ENCODE measurements around the gene TFRC. TPM values are rescaled to one million over a fixed set of nuclear protein-coding genes. Genes with fewer than 3 reads are reported as not detected.
"Not testable (repeated sequence)": the region's sequence is repeated elsewhere in the genome, so short reads cannot be mapped to it uniquely, and the experiment has no call there.

Gene TFRC
- total RNA-seq, 1 donor from 2014 or later, result 113 TPM

GRCh38 chr3:196087906-196088305 lies 6.0 kb upstream of the TFRC start:
- FAIRE-seq (no peak), DNase-seq (ENCODE audit: low spot score in 2 of 2) (no peak)

- no peak for FAIRE-seq
- peak; percentile 22 to 33 for DNase-seq (ENCODE audit: low spot score in 2 of 2)
Measured at GRCh38 chr3:196082619-196082971, 705 bp upstream of the TFRC start.

- peak; percentile 59 to 64 for DNase-seq (ENCODE audit: low spot score in 2 of 2)
- FAIRE-seq, result no peak
Measured at GRCh38 chr3:196081002-196081833, 672 bp downstream of the TFRC start.

- FAIRE-seq; DNase-seq (ENCODE audit: low spot score in 2 of 2): not testable (repeated sequence)
Measured at GRCh38 chr3:196080101-196080846, 1.6 kb downstream of the TFRC start.

- no peak for DNase-seq (ENCODE audit: low spot score in 2 of 2)
- FAIRE-seq, result no peak
Measured at GRCh38 chr3:196079682-196080081, 2.2 kb downstream of the TFRC start.

- DNase-seq (ENCODE audit: low spot score in 2 of 2), result no peak
- FAIRE-seq, result no peak
Measured at GRCh38 chr3:196075013-196075412, 6.9 kb downstream of the TFRC start.

GRCh38 chr3:196073255-196073753 lies 8.6 kb downstream of the TFRC start:
- DNase-seq (ENCODE audit: low spot score in 2 of 2) (peak; percentile 39 to 46), FAIRE-seq (no peak)

GRCh38 chr3:196072313-196072712 lies 9.6 kb downstream of the TFRC start:
- DNase-seq (ENCODE audit: low spot score in 2 of 2) (no peak), FAIRE-seq (no peak)

GRCh38 chr3:196068812-196069211 lies 13.1 kb downstream of the TFRC start:
- not testable (repeated sequence) for DNase-seq (ENCODE audit: low spot score in 2 of 2); FAIRE-seq

GRCh38 chr3:196067439-196067838 lies 14.5 kb downstream of the TFRC start:
- no peak for FAIRE-seq

GRCh38 chr3:196063971-196064370 lies 17.9 kb downstream of the TFRC start:
- DNase-seq (ENCODE audit: low spot score in 2 of 2) (no peak), FAIRE-seq (no peak)

More at GRCh38 chr3:196067439-196067838, 14.5 kb downstream of the TFRC start:
- DNase-seq (ENCODE audit: low spot score in 2 of 2), result no peak

GRCh38 chr3:196063456-196063855 lies 18.4 kb downstream of the TFRC start:
- DNase-seq (ENCODE audit: low spot score in 2 of 2), result no peak
- no peak for FAIRE-seq

GRCh38 chr3:196063049-196063448 lies 18.8 kb downstream of the TFRC start:
- no peak for DNase-seq (ENCODE audit: low spot score in 2 of 2)
- no peak for FAIRE-seq

GRCh38 chr3:196060834-196061233 lies 21.1 kb downstream of the TFRC start:
- FAIRE-seq, result no peak
- no peak for DNase-seq (ENCODE audit: low spot score in 2 of 2)

- FAIRE-seq (no peak), DNase-seq (ENCODE audit: low spot score in 2 of 2) (no peak)
Measured at GRCh38 chr3:196057760-196058331, 24.0 kb downstream of the TFRC start.

GRCh38 chr3:196056371-196056770 lies 25.5 kb downstream of the TFRC start:
- not testable (repeated sequence) for FAIRE-seq; DNase-seq (ENCODE audit: low spot score in 2 of 2)

GRCh38 chr3:196055683-196056270 lies 26.1 kb downstream of the TFRC start:
- FAIRE-seq (no peak), DNase-seq (ENCODE audit: low spot score in 2 of 2) (no peak)

- DNase-seq (ENCODE audit: low spot score in 2 of 2) (no peak), FAIRE-seq (no peak)
Measured at GRCh38 chr3:196055240-196055639, 26.6 kb downstream of the TFRC start.

GRCh38 chr3:196054661-196055060 lies 27.2 kb downstream of the TFRC start:
- DNase-seq (ENCODE audit: low spot score in 2 of 2) (no peak), FAIRE-seq (no peak)

- DNase-seq (ENCODE audit: low spot score in 2 of 2) (no peak), FAIRE-seq (no peak)
Measured at GRCh38 chr3:196053487-196053886, 28.4 kb downstream of the TFRC start.
